Effector CD8-positive, alpha-beta T cell (primary cell): ENCODE data around the gene ZFHX2.
"Not testable (repeated sequence)": the region's sequence is repeated elsewhere in the genome, so short reads cannot be mapped to it uniquely, and the experiment has no call there.

ENCODE experiments used
- DNase-seq: peaks from one replicate; lab custom pipeline; 2025; lab: John Stamatoyannopoulos, UW

Gene ZFHX2

GRCh38 chr14:23539248-23540140, 12.1 kb downstream of the ZFHX2 start:
- no peak for DNase-seq

GRCh38 chr14:23538785-23539184, 12.8 kb downstream of the ZFHX2 start:
- no peak for DNase-seq

DNA sequence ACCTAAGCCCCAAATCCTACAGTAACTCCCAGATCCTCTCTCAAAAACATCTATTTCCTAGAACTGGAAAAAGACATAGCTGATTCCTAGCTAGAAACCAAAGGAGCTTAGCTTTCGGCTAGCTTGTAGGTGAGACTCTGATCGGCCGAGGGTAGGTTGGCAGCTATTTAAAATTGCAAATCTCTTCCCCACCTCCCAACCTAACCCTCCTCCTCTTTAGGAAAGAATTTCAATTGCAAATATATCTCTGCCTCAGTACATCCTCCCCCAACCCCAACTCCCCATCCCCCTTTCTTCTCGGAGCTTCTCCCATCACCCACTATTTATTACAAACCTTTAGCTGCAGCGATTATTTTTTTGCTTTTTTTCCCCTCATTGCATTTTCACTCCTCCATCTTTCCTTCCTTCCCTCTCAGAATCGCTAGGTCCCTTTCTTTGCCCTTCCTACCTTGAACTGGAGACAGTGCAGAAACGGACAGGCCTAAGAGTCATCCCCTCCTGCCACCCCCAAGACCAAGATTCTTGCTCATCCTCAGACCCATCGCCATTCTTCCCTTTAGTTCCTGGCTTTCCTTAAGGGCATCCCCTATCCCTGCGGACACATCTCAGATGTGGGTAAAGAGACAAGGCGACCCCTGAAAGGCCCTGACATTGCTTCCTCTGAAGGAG, 13.4 kb downstream of the ZFHX2 start:
- DNase-seq, result no peak

GRCh38 chr14:23537351-23538049, 14.1 kb downstream of the ZFHX2 start:
- no peak for DNase-seq

- DNase-seq, result not testable (repeated sequence)
These were observed 14.7 kb downstream of the ZFHX2 start for GRCh38 chr14:23536906-23537305.

GRCh38 chr14:23536494-23536893, 15.1 kb downstream of the ZFHX2 start:
- no peak for DNase-seq

DNA sequence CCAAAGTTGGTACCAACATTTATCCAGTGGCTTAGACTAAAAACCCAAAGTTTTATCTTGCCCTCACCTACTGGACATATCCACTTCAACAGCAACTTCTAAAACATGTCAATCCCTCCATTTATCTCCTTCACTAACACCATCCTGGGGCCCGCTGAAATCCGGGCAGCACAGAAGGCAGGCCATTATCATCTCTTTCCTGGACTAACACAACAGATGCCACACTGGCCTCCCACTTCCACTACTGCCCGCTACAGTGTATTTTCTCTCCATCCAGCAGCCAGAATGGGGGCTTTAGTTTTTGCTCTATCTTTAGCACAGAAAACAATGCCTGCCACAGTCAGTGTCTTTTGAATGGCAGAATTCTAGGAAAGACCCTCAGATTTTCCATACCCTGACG, 15.6 kb downstream of the ZFHX2 start:
- no peak for DNase-seq

DNA sequence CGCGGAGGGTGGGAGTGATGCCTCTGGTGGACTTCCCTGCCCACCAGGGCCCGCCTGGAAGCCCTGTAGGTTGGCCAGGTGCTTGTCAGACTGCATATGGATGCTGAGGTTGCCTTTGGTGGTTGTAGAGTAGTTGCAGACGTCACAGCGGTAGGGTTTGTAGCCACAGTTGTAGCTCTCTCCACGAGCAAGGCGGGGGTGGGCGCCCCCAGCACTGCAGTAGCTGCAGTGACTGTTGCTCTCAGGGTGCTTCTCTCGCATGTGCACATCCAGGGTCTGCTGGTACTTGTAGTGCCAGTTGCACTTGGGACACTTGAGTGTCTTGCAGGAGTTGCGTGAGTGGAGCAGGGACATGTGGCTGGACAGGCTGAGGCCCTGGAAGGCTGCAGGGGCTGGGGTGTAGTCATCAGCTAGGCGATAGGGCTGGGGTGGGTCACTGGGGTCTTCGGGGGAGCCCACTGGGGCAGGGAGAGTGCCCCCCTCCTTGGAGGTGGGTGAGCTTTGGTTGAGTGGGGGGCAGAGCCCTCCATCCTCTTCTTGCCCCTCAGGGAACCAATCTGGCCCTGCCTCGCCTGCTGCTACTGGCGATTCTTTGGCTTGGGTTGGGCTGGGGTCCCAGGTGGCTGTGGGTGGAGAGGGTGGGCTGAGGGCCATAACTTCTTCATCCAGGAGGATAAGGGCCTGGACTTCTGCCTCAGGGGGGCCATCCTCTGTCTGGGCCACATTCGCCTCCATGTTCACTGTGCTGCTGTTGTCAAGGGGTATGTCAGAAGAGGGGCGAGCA, 17.7 kb downstream of the ZFHX2 start:
- DNase-seq, result no peak

GRCh38 chr14:23532658-23533057, 18.9 kb downstream of the ZFHX2 start:
- DNase-seq, result no peak

- DNase-seq, result no peak
These were observed 20.2 kb downstream of the ZFHX2 start for GRCh38 chr14:23531391-23531790.

DNA sequence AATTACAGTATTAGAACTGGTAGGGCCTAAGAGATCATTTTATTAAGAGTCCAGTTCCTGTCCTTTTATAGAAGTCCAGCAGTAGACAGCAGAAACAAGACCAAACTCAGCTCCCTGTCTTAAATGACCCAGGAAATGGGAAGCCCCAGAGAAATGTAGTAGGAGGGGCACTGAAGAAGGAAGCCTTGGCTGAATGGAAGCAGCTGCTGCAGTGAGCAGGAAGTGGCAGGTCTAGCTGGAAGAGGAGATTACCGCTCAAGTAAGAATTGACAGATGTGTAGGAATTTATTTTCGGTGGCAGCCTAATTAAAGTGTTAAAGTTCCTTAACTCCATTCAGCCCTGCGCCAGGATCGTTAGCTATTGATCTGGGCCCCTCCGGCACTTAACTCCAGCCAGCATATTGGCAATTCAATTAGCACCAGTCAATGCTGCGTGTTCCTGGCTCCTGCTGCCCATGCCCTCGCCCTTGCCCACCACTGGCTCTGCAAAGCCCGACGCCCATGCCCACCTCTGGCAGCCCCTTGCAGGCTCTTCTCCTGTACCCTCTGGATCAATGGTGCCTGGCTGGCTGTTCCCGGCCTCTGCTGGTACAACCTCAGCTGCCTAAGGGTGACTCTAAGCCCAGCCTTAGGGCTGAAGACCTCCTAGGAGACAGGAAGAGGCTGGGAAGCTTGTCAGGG, 21.1 kb downstream of the ZFHX2 start:
- no peak for DNase-seq

- no peak for DNase-seq
These were observed 22.5 kb downstream of the ZFHX2 start for GRCh38 chr14:23529016-23529415.

GRCh38 chr14:23528555-23528954, 23.0 kb downstream of the ZFHX2 start:
- no peak for DNase-seq

- DNase-seq, result no peak
These were observed 26.0 kb downstream of the ZFHX2 start for GRCh38 chr14:23525611-23526010.

- no peak for DNase-seq
These were observed 26.6 kb downstream of the ZFHX2 start for GRCh38 chr14:23524954-23525353.

DNA sequence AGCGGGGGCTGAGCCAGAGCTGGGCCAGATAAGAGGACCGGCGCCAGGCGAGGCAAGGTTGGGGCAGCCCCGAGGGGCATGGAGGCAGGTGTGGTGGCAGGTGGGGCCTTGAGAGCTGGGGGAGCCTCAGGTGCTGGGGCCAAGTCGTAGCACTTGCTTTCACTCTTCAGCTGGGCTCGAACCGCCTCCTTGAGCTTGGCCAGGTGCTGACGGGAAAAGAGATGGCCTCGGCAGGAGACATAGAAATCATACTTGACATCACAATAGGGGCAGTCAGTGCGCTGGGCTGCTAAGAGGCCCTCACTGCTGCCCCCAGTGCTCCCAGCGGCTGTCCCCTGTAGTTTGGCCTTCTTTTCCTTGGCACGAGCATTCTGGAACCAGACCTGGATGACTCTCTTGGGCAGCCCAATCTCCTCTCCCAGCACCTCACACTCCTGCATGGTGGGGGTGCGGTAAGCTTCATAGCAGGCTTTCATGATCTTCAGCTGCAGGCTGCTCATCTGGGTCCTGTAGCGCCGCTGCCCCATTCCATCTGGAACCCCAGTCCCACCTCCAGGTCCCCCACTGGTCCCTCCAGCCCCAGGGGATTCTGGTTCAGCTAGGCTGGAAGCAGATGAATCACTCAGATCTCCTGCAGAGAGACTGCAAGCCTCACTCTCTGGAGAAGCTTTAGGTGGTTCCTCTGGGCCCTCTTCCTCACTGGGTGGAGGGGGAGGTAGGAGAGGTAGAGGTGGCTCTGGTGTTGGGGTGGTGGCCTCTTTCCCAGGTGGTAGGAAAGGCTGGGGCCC, 28.1 kb downstream of the ZFHX2 start:
- no peak for DNase-seq

GRCh38 chr14:23522643-23523198, 28.8 kb downstream of the ZFHX2 start:
- DNase-seq, result no peak

DNA sequence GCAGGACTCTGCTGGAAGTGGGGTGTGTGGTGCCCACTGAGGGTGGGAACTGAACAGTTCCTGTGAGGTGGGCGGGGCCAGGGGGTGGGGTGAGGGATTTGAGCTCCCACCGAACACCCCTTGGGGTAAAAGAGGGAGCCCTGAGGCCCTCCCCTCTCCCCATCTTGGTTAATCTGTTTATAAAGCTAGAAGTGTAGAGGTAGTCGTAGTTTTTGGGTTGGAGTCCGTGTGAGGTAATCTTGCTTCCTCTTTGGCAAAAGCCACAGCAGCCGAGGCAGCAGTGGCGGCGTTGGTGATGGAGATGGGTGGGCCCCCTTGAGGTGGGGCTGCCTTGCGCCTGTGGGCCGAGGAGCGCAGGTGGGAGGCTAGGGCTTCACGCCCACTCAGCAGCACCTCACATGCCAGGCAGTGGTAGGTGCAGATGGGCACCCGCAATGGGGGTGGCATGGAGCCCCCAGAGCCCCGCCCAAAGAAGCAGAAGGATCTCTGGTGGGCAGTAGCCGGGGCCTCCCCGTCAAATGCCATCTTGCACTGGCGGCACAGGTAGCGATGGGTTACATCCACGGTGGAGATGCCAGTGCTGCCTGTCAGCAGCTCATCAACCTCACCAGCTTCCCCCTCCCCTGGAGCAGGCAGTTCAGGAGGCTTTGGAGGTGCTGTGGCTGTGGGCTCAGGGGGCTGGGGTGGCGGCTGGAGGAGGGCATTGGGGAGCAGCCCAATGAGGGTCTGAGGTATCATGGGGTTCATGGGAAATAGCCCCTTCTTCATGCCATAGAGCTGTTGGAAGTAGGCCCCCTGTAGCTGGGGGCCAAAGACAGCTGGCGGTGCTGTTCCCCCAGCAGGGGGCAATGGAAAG, 29.6 kb downstream of the ZFHX2 start:
- DNase-seq, result no peak

- DNase-seq, result no peak
These were observed 30.5 kb downstream of the ZFHX2 start for GRCh38 chr14:23520899-23521533.
